ENCODE results near the gene NDUFS7.
"Not testable (repeated sequence)": the region's sequence is repeated elsewhere in the genome, so short reads cannot be mapped to it uniquely, and the experiment has no call there.

Gene NDUFS7

GRCh38 chr19:1417681-1418495 lies 34.2 kb downstream of the NDUFS7 start:
- no peak for ATAC-seq (ENCODE audit: low read depth)
- H3K4me1 ChIP-seq (ENCODE audit: insufficient read depth, poor library complexity, severe bottlenecking): peaks cover 23% of the 10 kb centered on the region
- TF ChIP-seq, protein P1, sequence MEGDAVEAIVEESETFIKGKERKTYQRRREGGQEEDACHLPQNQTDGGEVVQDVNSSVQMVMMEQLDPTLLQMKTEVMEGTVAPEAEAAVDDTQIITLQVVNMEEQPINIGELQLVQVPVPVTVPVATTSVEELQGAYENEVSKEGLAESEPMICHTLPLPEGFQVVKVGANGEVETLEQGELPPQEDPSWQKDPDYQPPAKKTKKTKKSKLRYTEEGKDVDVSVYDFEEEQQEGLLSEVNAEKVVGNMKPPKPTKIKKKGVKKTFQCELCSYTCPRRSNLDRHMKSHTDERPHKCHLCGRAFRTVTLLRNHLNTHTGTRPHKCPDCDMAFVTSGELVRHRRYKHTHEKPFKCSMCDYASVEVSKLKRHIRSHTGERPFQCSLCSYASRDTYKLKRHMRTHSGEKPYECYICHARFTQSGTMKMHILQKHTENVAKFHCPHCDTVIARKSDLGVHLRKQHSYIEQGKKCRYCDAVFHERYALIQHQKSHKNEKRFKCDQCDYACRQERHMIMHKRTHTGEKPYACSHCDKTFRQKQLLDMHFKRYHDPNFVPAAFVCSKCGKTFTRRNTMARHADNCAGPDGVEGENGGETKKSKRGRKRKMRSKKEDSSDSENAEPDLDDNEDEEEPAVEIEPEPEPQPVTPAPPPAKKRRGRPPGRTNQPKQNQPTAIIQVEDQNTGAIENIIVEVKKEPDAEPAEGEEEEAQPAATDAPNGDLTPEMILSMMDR (IDR thresholded peaks at IDR 0.05; ENCODE audit: poor library complexity, severe bottlenecking): no peak
- H3K27me3 ChIP-seq (ENCODE audit: insufficient read depth, poor library complexity, severe bottlenecking): no peaks in the 10 kb centered on the region
- peaks cover 72% of the 10 kb centered on the region for H3K36me3 ChIP-seq (ENCODE audit: low read depth)
- no peak for DNase-seq (ENCODE audit: low spot score)
- no peak overlapping the region for H3K27ac ChIP-seq (ENCODE audit: poor library complexity, severe bottlenecking)
- no peaks in the 10 kb centered on the region for H3K9me3 ChIP-seq (ENCODE audit: severe bottlenecking)
- H3K4me3 ChIP-seq (ENCODE audit: severe bottlenecking): no peak overlapping the region

DNA sequence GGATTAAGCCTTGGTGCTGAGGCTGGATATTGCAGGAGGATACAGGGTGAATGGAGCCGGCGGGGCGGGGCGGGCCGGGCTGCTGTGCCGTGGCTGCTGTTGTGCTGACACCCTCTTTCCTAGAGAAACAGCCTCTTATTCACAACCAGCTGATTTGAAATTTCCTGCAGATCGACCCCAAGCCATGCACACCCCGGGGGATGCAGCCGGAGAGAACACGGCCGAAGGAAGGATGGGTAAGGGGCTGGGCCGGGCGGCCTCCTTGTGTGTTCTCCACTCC lies 34.7 kb downstream of the NDUFS7 start:
- Histone ChIP-seq H3K4me1 (ENCODE audit: insufficient read depth, poor library complexity, severe bottlenecking) (peaks cover 23% of the 10 kb centered on the region), H3K36me3 (ENCODE audit: low read depth) (peaks cover 72% of the 10 kb centered on the region), H3K27me3 (ENCODE audit: insufficient read depth, poor library complexity, severe bottlenecking) (no peaks in the 10 kb centered on the region), H3K9me3 (ENCODE audit: severe bottlenecking) (no peaks in the 10 kb centered on the region), H3K27ac (ENCODE audit: poor library complexity, severe bottlenecking) (no peak overlapping the region), H3K4me3 (ENCODE audit: severe bottlenecking) (no peak overlapping the region)
- DNase-seq (ENCODE audit: low spot score): no peak
- TF ChIP-seq, protein P1 (IDR thresholded peaks at IDR 0.05; ENCODE audit: poor library complexity, severe bottlenecking): no peak
- no peak for ATAC-seq (ENCODE audit: low read depth)

DNA sequence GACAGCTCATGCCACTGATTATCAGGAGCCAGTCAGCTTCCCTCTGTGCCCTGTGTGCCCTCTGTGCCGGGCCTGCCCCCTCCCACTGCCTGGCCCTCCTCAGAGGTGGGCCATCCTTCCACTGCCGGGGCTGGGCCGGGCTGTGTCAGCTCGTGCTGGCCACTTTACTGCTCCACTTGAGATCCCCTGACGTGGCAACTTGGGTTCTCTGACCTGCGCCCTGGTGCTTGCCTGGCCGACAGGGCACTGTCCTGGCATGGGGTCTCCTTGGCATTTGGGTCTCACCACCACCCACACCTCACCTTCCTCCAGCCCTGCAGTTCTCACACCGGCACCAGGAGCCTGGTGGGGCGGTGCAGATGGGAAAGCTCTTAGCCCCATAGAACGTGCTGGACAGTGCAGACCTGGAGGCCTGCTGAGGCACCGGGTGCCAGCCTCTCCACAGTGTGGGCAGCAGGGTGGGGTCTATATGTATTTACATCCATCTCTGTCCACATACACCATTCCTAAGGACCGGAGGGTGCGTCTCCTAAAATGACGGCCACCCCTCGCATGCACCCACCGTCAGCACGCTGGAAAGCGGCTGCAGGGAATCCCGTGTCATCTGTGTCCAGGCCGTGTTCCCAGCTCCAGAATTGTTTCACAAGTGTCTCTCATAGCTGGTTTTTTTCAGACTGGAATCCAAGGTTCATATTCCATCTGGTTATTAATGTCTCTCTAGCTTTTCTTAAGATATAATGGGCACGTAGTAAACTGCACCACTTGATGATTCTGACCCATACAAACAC lies 35.4 kb downstream of the NDUFS7 start:
- peaks cover 23% of the 10 kb centered on the region for H3K4me1 ChIP-seq (ENCODE audit: insufficient read depth, poor library complexity, severe bottlenecking)
- no peak overlapping the region for H3K4me3 ChIP-seq (ENCODE audit: severe bottlenecking)
- DNase-seq (ENCODE audit: low spot score) (no peak), ATAC-seq (ENCODE audit: low read depth) (no peak)
- H3K27ac ChIP-seq (ENCODE audit: poor library complexity, severe bottlenecking): no peak overlapping the region
- H3K36me3 ChIP-seq (ENCODE audit: low read depth): peaks cover 70% of the 10 kb centered on the region
- H3K27me3 ChIP-seq (ENCODE audit: insufficient read depth, poor library complexity, severe bottlenecking): no peaks in the 10 kb centered on the region
- TF ChIP-seq, protein P1 (IDR thresholded peaks at IDR 0.05; ENCODE audit: poor library complexity, severe bottlenecking): no peak
- H3K9me3 ChIP-seq (ENCODE audit: severe bottlenecking): no peaks in the 10 kb centered on the region

DNA sequence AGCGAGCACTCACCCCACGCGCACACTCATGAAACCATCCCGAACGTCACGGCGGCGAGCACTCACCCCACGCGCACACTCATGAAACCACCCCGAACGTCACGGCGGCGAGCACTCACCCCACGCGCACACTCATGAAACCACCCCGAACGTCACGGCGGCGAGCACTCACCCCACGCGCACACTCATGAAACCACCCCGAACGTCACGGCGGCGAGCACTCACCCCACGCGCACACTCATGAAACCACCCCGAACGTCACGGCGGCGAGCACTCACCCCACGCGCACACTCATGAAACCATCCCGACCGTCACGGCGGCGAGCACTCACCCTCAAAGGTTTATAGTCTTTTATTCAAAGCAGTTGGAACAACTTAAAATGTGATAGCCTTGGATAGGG lies 36.4 kb downstream of the NDUFS7 start:
- peaks cover 21% of the 10 kb centered on the region for H3K4me1 ChIP-seq (ENCODE audit: insufficient read depth, poor library complexity, severe bottlenecking)
- not testable (repeated sequence) for H3K27ac ChIP-seq (ENCODE audit: poor library complexity, severe bottlenecking)

DNA sequence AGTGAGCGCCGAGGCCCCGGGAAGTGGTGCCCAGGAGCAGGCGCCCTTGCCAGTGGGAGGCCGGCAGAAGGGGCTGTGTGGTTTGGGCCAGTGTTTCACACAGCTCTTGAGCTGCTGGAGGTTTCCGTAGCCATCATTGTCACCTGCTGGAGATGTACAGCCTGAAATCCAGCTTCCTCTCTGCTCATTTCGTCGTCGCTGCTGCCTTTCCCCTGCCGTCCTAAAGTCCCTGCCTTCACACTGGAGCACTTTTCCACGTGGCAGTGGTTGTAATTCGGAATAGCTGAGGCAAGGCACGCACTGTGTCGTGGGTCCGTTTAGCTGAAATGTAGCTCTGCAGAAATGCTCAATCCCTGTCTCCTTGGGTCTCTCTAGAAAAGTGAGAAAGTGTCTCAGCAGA lies 36.9 kb downstream of the NDUFS7 start:
- no peaks in the 10 kb centered on the region for H3K27me3 ChIP-seq (ENCODE audit: insufficient read depth, poor library complexity, severe bottlenecking)
- H3K9me3 ChIP-seq (ENCODE audit: severe bottlenecking): no peaks in the 10 kb centered on the region
- peaks cover 79% of the 10 kb centered on the region for H3K36me3 ChIP-seq (ENCODE audit: low read depth)
- H3K27ac ChIP-seq (ENCODE audit: poor library complexity, severe bottlenecking): no peak overlapping the region
- TF ChIP-seq, protein P1 (IDR thresholded peaks at IDR 0.05; ENCODE audit: poor library complexity, severe bottlenecking): no peak
- peaks cover 21% of the 10 kb centered on the region for H3K4me1 ChIP-seq (ENCODE audit: insufficient read depth, poor library complexity, severe bottlenecking)
- ATAC-seq (ENCODE audit: low read depth): no peak
- H3K4me3 ChIP-seq (ENCODE audit: severe bottlenecking): no peak overlapping the region
- DNase-seq (ENCODE audit: low spot score): no peak

More for the DNA sequence above, 36.4 kb downstream of the NDUFS7 start:
- not testable (repeated sequence) for DNase-seq (ENCODE audit: low spot score); H3K9me3 ChIP-seq (ENCODE audit: severe bottlenecking); H3K27me3 ChIP-seq (ENCODE audit: insufficient read depth, poor library complexity, severe bottlenecking); ATAC-seq (ENCODE audit: low read depth); H3K4me3 ChIP-seq (ENCODE audit: severe bottlenecking)
- H3K36me3 ChIP-seq (ENCODE audit: low read depth): peaks cover 74% of the 10 kb centered on the region
